ENCODE measurements around the gene SLC22A1. TPM values are rescaled to one million over a fixed set of nuclear protein-coding genes. Genes with fewer than 3 reads are reported as not detected.

The SLC22A1 gene
- total and polyA plus RNA-seq, 2 of the 13 experiments (the other 11 are each of a cell fraction or from before 2014, with no cell fraction given): 0.80 to 0.87 TPM

DNA sequence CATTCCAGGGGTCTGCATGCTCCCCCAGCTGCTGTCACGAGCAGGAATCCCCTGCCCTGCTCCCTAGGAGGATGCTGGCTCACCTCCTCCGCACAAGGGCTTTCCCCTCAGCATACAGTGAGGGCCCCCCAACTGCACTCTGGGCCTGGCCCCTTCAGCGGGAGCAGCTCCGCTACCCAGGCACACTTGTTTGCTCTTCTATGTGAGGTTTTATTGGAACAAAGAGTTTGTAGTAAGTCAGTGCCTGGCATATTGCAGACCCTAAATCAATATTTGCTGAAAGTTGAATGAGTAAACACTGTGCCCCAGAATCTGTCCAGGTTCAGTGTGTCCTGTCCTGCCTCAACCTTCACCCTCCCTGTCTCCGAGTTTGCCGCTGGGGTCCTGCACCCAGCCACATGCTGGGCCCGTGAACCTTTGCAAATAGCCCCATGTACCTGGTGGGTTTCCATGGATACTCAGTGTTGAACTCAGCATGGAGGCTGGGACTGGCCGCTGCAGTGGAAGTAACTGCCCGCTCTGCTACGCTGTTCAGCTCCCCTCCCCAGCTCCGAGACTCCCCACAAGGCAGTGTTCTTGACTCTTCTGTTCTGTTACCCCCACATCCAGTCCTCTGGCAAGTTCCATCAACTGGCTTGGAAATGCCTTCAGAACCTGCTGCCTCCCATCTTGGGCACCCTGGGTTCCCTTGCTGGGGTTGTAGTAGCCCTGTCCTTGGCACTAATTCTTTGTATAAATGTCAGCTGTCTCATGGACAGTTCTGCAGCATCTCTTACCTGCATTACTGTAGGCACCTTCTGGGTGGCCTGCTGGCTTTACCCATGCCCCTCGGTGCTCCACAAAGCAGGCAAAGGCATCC is 15.7 kb downstream of the SLC22A1 start (continued):
- TF ChIP-seq SSRP1 (CRISPR knock-in tag; IDR thresholded peaks at IDR 0.05): no peak
- TF ChIP-seq ZNF17 (CRISPR knock-in tag; IDR thresholded peaks at IDR 0.05): no peak
- TF ChIP-seq KLF15 (CRISPR knock-in tag; IDR thresholded peaks at IDR 0.05; ENCODE audit: borderline replicate concordance): no peak
- TF ChIP-seq ZNF510 (CRISPR knock-in tag; IDR thresholded peaks at IDR 0.05; ENCODE audit: low read depth): no peak
- TF ChIP-seq NFE2L2 (IDR thresholded peaks at IDR 0.05; ENCODE audit: low read length): no peak
- peak; percentile 64; the same call in 1 of the 2 replicates for TF ChIP-seq YEATS4 (CRISPR knock-in tag; IDR thresholded peaks at IDR 0.05; ENCODE audit: borderline replicate concordance)
- peak in 1 of 2 experiments; percentile 42; a peak in 2 of 4 replicates for TF ChIP-seq NR2F1 (CRISPR knock-in tag; IDR thresholded peaks at IDR 0.05)
- TF ChIP-seq, protein P1, sequence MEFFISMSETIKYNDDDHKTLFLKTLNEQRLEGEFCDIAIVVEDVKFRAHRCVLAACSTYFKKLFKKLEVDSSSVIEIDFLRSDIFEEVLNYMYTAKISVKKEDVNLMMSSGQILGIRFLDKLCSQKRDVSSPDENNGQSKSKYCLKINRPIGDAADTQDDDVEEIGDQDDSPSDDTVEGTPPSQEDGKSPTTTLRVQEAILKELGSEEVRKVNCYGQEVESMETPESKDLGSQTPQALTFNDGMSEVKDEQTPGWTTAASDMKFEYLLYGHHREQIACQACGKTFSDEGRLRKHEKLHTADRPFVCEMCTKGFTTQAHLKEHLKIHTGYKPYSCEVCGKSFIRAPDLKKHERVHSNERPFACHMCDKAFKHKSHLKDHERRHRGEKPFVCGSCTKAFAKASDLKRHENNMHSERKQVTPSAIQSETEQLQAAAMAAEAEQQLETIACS (CRISPR knock-in tag; IDR thresholded peaks at IDR 0.05): no peak
- TF ChIP-seq ZFP36L1 (CRISPR knock-in tag; IDR thresholded peaks at IDR 0.05): peak; percentile 39; the same call in 1 of the 2 replicates
- no peak; the same call in 1 of the 2 replicates for TF ChIP-seq ZNF724P (CRISPR knock-in tag; IDR thresholded peaks at IDR 0.05; ENCODE audit: borderline replicate concordance)
- TF ChIP-seq, protein P2, sequence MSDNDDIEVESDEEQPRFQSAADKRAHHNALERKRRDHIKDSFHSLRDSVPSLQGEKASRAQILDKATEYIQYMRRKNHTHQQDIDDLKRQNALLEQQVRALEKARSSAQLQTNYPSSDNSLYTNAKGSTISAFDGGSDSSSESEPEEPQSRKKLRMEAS (IDR thresholded peaks at IDR 0.05): peak; percentile 90
- TF ChIP-seq MXD4 (CRISPR knock-in tag; IDR thresholded peaks at IDR 0.05): peak; percentile 93
- TF ChIP-seq SRSF9 (IDR thresholded peaks at IDR 0.05; ENCODE audit: borderline replicate concordance, insufficient read depth, low read depth, low read length, poor library complexity, severe bottlenecking): no peak
- TF ChIP-seq HDAC6 (IDR thresholded peaks at IDR 0.05; ENCODE audit: low read depth, low read length): no peak
- TF ChIP-seq ZNF780A (CRISPR knock-in tag; IDR thresholded peaks at IDR 0.05): no peak
- TF ChIP-seq HNRNPH1 (optimal IDR thresholded peaks at IDR 0.05; ENCODE audit: low read depth, low read length): no peak
- no peak for TF ChIP-seq SATB2 (CRISPR knock-in tag; IDR thresholded peaks at IDR 0.05)

Measured in HepG2 (cell line).